Ishikawa (cell line): ENCODE data around the gene RXRA.

ENCODE experiments used
- FOXM1 ChIP-seq: IDR thresholded peaks from 2 replicates; pipeline ENCODE4 v1.6.1; 2012; ENCODE audit warnings: low read depth, borderline replicate concordance
- NFIC ChIP-seq: IDR thresholded peaks from 2 replicates; pipeline ENCODE4 v1.6.1; 2012
- RAD21 ChIP-seq: IDR thresholded peaks from 2 replicates; pipeline ENCODE4 v1.6.1; 2012; ENCODE audit warnings: low read depth
- TF ChIP-seq, protein P1 (sequence below): IDR thresholded peaks from 2 replicates; pipeline ENCODE4 v1.6.1; 2012; ENCODE audit warnings: low read depth, mild to moderate bottlenecking

DNA sequence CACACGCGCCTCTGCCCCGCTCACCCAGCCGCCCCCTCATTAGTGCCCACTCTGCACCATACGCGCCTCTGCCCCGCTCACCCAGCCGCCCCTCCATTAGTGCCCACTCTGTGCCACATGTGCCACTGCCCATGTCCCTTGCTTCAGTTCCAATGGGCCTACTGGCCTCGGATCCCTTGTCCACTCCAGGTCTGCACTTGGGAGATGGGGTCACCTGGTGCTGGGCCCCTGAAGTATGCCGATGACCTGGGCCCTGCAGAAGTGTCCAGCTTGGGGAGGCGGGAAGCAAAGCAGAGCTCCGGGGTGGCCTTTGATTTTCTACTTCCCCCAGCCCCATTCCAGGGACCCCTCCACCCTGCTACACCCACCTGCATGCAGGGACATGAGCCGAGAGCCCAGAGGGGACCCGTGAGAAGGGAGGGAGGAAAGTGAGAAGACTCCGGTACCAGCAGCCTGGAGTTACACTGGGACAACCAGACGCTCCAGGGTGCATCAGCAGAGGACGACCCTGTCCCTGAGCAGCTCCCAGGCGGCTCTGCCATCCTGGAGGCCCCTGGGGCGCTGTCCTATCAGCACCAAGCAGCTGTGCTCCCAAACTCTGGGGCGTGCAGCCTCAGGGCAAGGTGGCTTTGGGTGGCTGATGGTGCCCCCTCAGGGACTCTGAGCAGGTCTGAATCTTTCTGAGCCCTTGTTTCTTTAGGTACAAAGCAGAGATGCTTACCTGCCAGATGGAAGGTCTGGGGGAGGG, 140.8 kb downstream of the RXRA start:
- TF ChIP-seq RAD21 (no peak), NFIC (no peak), FOXM1 (no peak)
- TF ChIP-seq, protein P1, sequence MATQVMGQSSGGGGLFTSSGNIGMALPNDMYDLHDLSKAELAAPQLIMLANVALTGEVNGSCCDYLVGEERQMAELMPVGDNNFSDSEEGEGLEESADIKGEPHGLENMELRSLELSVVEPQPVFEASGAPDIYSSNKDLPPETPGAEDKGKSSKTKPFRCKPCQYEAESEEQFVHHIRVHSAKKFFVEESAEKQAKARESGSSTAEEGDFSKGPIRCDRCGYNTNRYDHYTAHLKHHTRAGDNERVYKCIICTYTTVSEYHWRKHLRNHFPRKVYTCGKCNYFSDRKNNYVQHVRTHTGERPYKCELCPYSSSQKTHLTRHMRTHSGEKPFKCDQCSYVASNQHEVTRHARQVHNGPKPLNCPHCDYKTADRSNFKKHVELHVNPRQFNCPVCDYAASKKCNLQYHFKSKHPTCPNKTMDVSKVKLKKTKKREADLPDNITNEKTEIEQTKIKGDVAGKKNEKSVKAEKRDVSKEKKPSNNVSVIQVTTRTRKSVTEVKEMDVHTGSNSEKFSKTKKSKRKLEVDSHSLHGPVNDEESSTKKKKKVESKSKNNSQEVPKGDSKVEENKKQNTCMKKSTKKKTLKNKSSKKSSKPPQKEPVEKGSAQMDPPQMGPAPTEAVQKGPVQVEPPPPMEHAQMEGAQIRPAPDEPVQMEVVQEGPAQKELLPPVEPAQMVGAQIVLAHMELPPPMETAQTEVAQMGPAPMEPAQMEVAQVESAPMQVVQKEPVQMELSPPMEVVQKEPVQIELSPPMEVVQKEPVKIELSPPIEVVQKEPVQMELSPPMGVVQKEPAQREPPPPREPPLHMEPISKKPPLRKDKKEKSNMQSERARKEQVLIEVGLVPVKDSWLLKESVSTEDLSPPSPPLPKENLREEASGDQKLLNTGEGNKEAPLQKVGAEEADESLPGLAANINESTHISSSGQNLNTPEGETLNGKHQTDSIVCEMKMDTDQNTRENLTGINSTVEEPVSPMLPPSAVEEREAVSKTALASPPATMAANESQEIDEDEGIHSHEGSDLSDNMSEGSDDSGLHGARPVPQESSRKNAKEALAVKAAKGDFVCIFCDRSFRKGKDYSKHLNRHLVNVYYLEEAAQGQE, result peak; percentile 75
